AG09309 (cell line): ENCODE results near the gene FBXO39.
"Not testable (repeated sequence)": the region's sequence is repeated elsewhere in the genome, so short reads cannot be mapped to it uniquely, and the experiment has no call there.

ENCODE experiments used
- DNase-seq: peaks from one replicate; pipeline ENCODE4 v3.0.0-alpha.2; 2010; ENCODE audit warnings: low read depth
- H3K4me3 ChIP-seq: 2 replicates; pipeline ENCODE4 v1.5.1; 2011; ENCODE audit warnings: mild to moderate bottlenecking, low read depth, low read length, moderate library complexity; ENCODE audit not compliant: control insufficient read depth
- TF ChIP-seq, protein P1 (sequence below): IDR thresholded peaks from 2 replicates; pipeline ENCODE4 v1.5.1; 2011; ENCODE audit warnings: mild to moderate bottlenecking, low read depth, low read length, inconsistent platforms; ENCODE audit not compliant: insufficient read depth, control insufficient read depth; ENCODE audit errors: missing control alignments

The FBXO39 gene

GRCh38 chr17:6797718-6798351, 21.8 kb downstream of the FBXO39 start:
- TF ChIP-seq, protein P1, sequence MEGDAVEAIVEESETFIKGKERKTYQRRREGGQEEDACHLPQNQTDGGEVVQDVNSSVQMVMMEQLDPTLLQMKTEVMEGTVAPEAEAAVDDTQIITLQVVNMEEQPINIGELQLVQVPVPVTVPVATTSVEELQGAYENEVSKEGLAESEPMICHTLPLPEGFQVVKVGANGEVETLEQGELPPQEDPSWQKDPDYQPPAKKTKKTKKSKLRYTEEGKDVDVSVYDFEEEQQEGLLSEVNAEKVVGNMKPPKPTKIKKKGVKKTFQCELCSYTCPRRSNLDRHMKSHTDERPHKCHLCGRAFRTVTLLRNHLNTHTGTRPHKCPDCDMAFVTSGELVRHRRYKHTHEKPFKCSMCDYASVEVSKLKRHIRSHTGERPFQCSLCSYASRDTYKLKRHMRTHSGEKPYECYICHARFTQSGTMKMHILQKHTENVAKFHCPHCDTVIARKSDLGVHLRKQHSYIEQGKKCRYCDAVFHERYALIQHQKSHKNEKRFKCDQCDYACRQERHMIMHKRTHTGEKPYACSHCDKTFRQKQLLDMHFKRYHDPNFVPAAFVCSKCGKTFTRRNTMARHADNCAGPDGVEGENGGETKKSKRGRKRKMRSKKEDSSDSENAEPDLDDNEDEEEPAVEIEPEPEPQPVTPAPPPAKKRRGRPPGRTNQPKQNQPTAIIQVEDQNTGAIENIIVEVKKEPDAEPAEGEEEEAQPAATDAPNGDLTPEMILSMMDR = no peak
- peak; percentile 56 for DNase-seq
- no peak overlapping the region for H3K4me3 ChIP-seq

GRCh38 chr17:6799738-6800137, 23.7 kb downstream of the FBXO39 start:
- no peak overlapping the region for H3K4me3 ChIP-seq
- DNase-seq = no peak
- TF ChIP-seq, protein P1 = no peak

- H3K4me3 ChIP-seq = no peak overlapping the region
- TF ChIP-seq, protein P1 = peak; percentile 68
- DNase-seq = no peak
Observed at GRCh38 chr17:6800422-6801027, 24.5 kb downstream of the FBXO39 start.

GRCh38 chr17:6811510-6811909, 35.5 kb downstream of the FBXO39 start:
- H3K4me3 ChIP-seq = no peak overlapping the region
- no peak for DNase-seq
- TF ChIP-seq, protein P1 = no peak

DNA sequence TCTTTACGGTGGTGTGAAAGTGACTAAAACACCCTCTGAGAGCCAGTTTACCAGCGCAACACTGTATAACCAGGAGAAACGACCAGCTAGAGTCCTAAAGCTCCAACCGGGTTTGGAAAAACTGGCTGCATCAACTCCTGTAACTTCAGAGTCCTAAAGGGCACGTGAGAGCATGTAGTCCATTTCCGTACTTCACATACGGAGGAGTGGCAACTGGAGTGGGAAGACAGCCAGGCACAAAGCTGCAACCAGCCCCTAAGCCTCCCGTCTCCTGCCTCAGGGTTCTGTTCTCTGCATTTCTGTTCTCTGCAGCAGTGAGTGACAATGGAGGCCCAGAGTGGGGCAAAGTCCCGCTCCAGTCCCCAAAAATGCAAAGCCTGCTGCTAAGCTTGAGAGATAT, 36.3 kb downstream of the FBXO39 start:
- H3K4me3 ChIP-seq = no peak overlapping the region
- DNase-seq = no peak
- TF ChIP-seq, protein P1 = no peak

- no peak for DNase-seq
- TF ChIP-seq, protein P1 = no peak
Observed at GRCh38 chr17:6815775-6816174, 39.8 kb downstream of the FBXO39 start.

DNA sequence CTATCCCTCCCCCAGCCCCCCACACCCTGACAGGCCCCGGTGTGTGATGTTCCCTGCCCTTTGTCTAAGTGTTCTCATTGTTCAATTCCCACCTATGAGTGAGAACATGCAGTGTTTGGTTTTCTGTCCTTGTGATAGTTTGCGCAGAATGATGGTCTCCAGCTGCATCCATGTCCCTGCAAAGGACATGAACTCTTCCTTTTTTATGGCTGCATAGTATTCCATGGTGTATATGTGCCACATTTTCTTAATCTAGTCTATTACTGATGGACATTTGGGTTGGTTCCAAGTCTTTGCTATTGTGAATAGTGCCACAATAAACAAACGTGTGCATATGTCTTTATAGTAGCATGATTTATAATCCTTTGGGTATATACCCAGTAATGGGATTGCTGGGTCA, 40.4 kb downstream of the FBXO39 start:
- H3K4me3 ChIP-seq, DNase-seq: not testable (repeated sequence)

More at GRCh38 chr17:6815775-6816174, 39.8 kb downstream of the FBXO39 start:
- H3K4me3 ChIP-seq = no peak overlapping the region
